K562 (cell line): ENCODE data around the gene COX6B1. TPM values are rescaled to one million over a fixed set of nuclear protein-coding genes. Genes with fewer than 3 reads are reported as not detected.
A peak's percentile ranks its signal among the peaks of the same experiment; 100 is the strongest.

Source experiments
- ATAC-seq: fragments of 200-7000 bp; cut with Tn5 transposase; 3 replicates; pipeline ENCODE4 v1.9.1; 2020; ENCODE audit warnings: moderate library complexity
- BruUV-seq: library from RNA; stranded (reverse); fragments of 400-500 nt; replicated peaks from 2 replicates; lab custom pipeline; 2021; lab: Mats Ljungman, UMichigan
- CTCF ChIA-PET: fragments of 300-600 bp; formaldehyde crosslinking; extraction: SDS; loops from one replicate; lab custom pipeline; 2021; ENCODE audit warnings: low intra/inter-chr PET ratio; lab: Yijun Ruan, JAX
- POLR2A ChIA-PET: fragments of 300-600, 350-650 bp; sonication (Branson Sonifier 250); formaldehyde crosslinking; extraction: SDS; loops from one replicate; lab custom pipeline; 2021; ENCODE audit warnings: antibody characterized with exemption, inconsistent platforms; lab: Yijun Ruan, JAX
- DNase-seq, 4 experiments: peaks; one replicate each; pipeline versions ENCODE4 v3.0.0 to v3.0.0-alpha.2; 2011 to 2018; ENCODE audit warnings: low spot score in 3 of 4, mixed read lengths in 3 of 4; ENCODE audit errors: extremely low read depth in 1 of 4
- FAIRE-seq: peaks from 2 replicates; lab custom pipeline; 2011; peaks lifted over from hg19 to GRCh38; lab: Jason Lieb, UNC
- H2AFZ ChIP-seq: 2 replicates; pipeline ENCODE4 v1.6.0; 2011; ENCODE audit warnings: low read depth, low read length, control low read depth, inconsistent platforms
- H3K27ac ChIP-seq: fragments of 200-600 bp; 3 replicates; pipeline ENCODE4 v1.8.0; 2011; ENCODE audit warnings: low read depth, mild to moderate bottlenecking, control low read depth, inconsistent platforms, low read length, moderate library complexity, mixed read lengths; ENCODE audit errors: extremely low read depth
- H3K27me3 ChIP-seq, 2 experiments: fragments of 300-600 bp in 1 of 2; 2 replicates in 1 of 2; 3 replicates in 1 of 2; pipeline versions ENCODE4 v1.6.0 to v1.8.0; 2011; ENCODE audit warnings: inconsistent platforms in 2 of 2, low read length in 2 of 2, mild to moderate bottlenecking in 1 of 2, mixed read lengths in 1 of 2, moderate library complexity in 1 of 2; ENCODE audit not compliant: control insufficient read depth in 2 of 2, insufficient read depth in 2 of 2
- H3K36me3 ChIP-seq: fragments of 300-600 bp; 3 replicates; pipeline ENCODE4 v1.8.0; 2011; ENCODE audit warnings: mild to moderate bottlenecking, low read length, inconsistent platforms; ENCODE audit not compliant: control insufficient read depth, insufficient read depth
- H3K4me1 ChIP-seq, 2 experiments: fragments of 200-600 bp in 1 of 2; replicated peaks in 1 of 2; 2 replicates in 1 of 2; 3 replicates in 1 of 2; pipeline versions ENCODE4 v1.5.1 to v1.8.0; 2011; ENCODE audit warnings: inconsistent platforms in 2 of 2, low read length in 2 of 2, mild to moderate bottlenecking in 1 of 2, mixed read lengths in 1 of 2, moderate library complexity in 1 of 2; ENCODE audit not compliant: control insufficient read depth in 2 of 2, insufficient read depth in 2 of 2
- H3K4me2 ChIP-seq: 2 replicates; pipeline ENCODE4 v1.6.1; 2011; ENCODE audit warnings: low read length, control low read depth, inconsistent platforms, mixed read lengths; ENCODE audit not compliant: insufficient read depth
- H3K4me3 ChIP-seq: fragments of 200-600 bp; sonication (generic), shearing (Covaris generic); 2 replicates; pipeline ENCODE4 v1.5.1; 2016; ENCODE audit warnings: control low read depth, inconsistent platforms
- H3K79me2 ChIP-seq: fragments of 200-600 bp; 3 replicates; pipeline ENCODE4 v1.8.0; 2011; ENCODE audit warnings: low read length, inconsistent platforms; ENCODE audit not compliant: control insufficient read depth, insufficient read depth
- H3K9ac ChIP-seq, 2 experiments: 2 replicates each; pipeline versions ENCODE4 v1.6.0 to v1.6.1; 2011; ENCODE audit warnings: low read depth in 2 of 2, low read length in 2 of 2, control low read depth in 1 of 2, inconsistent platforms in 1 of 2, mild to moderate bottlenecking in 1 of 2, mixed read lengths in 1 of 2; ENCODE audit not compliant: insufficient read depth in 1 of 2
- H3K9me1 ChIP-seq: one replicate; pipeline ENCODE4 v1.6.0; 2011; ENCODE audit warnings: inconsistent platforms, mild to moderate bottlenecking, low read length, moderate library complexity; ENCODE audit not compliant: control insufficient read depth, insufficient read depth
- H3K9me3 ChIP-seq: replicated peaks from 2 replicates; pipeline ENCODE4 v1.5.1; 2011; ENCODE audit warnings: low read depth, low read length, inconsistent platforms; ENCODE audit not compliant: control insufficient read depth, insufficient read depth
- H4K20me1 ChIP-seq: replicated peaks from 2 replicates; pipeline ENCODE4 v1.6.1; 2011; ENCODE audit warnings: low read length, inconsistent platforms, mixed read lengths; ENCODE audit not compliant: control insufficient read depth, insufficient read depth
- GTF3C2 ChIP-seq: IDR thresholded peaks from 3 replicates; pipeline ENCODE4 v1.6.1; 2011; ENCODE audit warnings: borderline replicate concordance, mild to moderate bottlenecking, moderate library complexity; ENCODE audit not compliant: insufficient read length; ENCODE audit errors: extremely low read depth
- POLR2G ChIP-seq: fragments of 200-400 bp; formaldehyde crosslinking; IDR thresholded peaks from 2 replicates; pipeline ENCODE4 v1.6.1; 2017; ENCODE audit warnings: low read depth, mild to moderate bottlenecking, antibody characterized with exemption, low read length, moderate library complexity
- RBFOX2 ChIP-seq: fragments of 200-400 bp; formaldehyde crosslinking; IDR thresholded peaks from 2 replicates; pipeline ENCODE4 v1.6.1; 2017; ENCODE audit warnings: low read depth, mild to moderate bottlenecking, low read length, moderate library complexity
- RBM17 ChIP-seq: fragments of 200-400 bp; formaldehyde crosslinking; IDR thresholded peaks from 2 replicates; pipeline ENCODE4 v1.6.1; 2017; ENCODE audit warnings: low read depth, mild to moderate bottlenecking, low read length, borderline replicate concordance
- ZFP30 ChIP-seq: fragments of 250-450 bp; sonication (Bioruptor Pico); IDR thresholded peaks from 2 replicates; pipeline ENCODE4 v1.8.0; 2022; ENCODE audit warnings: moderate library complexity, mild to moderate bottlenecking, inconsistent platforms, borderline replicate concordance
- WGBS: fragments of 100-300 bp; shearing (Covaris generic); methylation state at CpG from one replicate; pipeline ENCODE4 v1.1.6; 2016; ENCODE audit warnings: low coverage, mixed read lengths; ENCODE audit not compliant: insufficient coverage; ENCODE audit errors: missing lambda C conversion rate; 5-methylcytosine and 5-hydroxymethylcytosine counted together
- in situ Hi-C: fragments of 300-500 bp; cut with MboI; formaldehyde crosslinking; loops from 4 replicates; pipeline ENCODE4 v1.15.0; 2018; ENCODE audit warnings: inconsistent platforms, mixed read lengths
- intact Hi-C: fragments of 100-400 bp; cut with micrococcal nuclease; formaldehyde crosslinking; loops from 2 replicates; pipeline ENCODE4 v1.14.2; 2022
- polyA plus RNA-seq, 8 experiments: library from polyadenylated mRNA; depleted of rRNA in 4 of 8; stranded (reverse) in 5 of 8; unstranded in 3 of 8; fragments of >200 nt; fragmentation: Nextera tagmentation in 2 of 8; fragmentation: Illumina TruSeq in 1 of 8; extraction: Ambion mirVana in 2 of 8; extraction: Trizol in 1 of 8; gene quantifications; 2 replicates each; pipeline versions ENCODE4 v1.2.1 to v1.2.3, GENCODE V29; 2011 to 2014; ENCODE audit warnings: inconsistent platforms in 1 of 8, missing spikeins in 1 of 8
- total RNA-seq, 7 experiments: library from RNA; depleted of rRNA in 6 of 7; stranded (reverse); fragments of >200 nt in 6 of 7; fragmentation: Illumina TruSeq in 2 of 7; extraction: Trizol in 2 of 7; gene quantifications; 2 replicates each; pipeline versions ENCODE4 v1.2.1 to v1.2.3, GENCODE V29; 2011 to 2021; ENCODE audit warnings: low replicate concordance in 1 of 7

COX6B1 gene
- total and polyA plus RNA-seq, 9 of the 15 experiments (the other 6 are each of a cell fraction or from before 2014, with no cell fraction given) = 777 to 2,393 (median 1,219) TPM

- TF ChIP-seq GTF3C2 (no peak), ZFP30 (no peak)
- TF ChIP-seq, all 486 proteins: peak for 0
Measured at GRCh38 chr19:35621708-35622107, 26.4 kb upstream of the COX6B1 start (continued).

- ATAC-seq = no peak
Measured at GRCh38 chr19:35622750-35623149, 25.4 kb upstream of the COX6B1 start.

More at GRCh38 chr19:35622750-35623149, 25.4 kb upstream of the COX6B1 start:
- Histone ChIP-seq H3K9me3 (no peaks in the 10 kb centered on the region), H2AFZ (no peak overlapping the region), H4K20me1 (no peaks in the 10 kb centered on the region), H3K9ac (peak overlapping the region in 1 of 2 experiments; percentile 73; a peak in 2 of 4 replicates), H3K4me2 (no peak overlapping the region), H3K27ac (no peak overlapping the region), H3K9me1 (no peaks in the 10 kb centered on the region), H3K79me2 (no peaks in the 10 kb centered on the region), H3K36me3 (peaks cover 23% of the 10 kb centered on the region; the same call in 2 of the 3 replicates), H3K27me3 (no peaks in the 10 kb centered on the region), H3K4me3 (no peak overlapping the region), H3K4me1 (peaks cover 0 to 32% of the 10 kb centered on the region in 2 experiments; a peak in 2 of 5 replicates)
- CTCF ChIA-PET = no interaction called here
- BruUV-seq = no TSS peak
- WGBS = 87% methylated on average over 10 of the region's 13 CpGs
- no peak for FAIRE-seq
- no peak for DNase-seq
- TF ChIP-seq RBFOX2 (peak; percentile 42), POLR2G (peak; percentile 53; the same call in 1 of the 2 replicates), RBM17 (no peak)
- intact Hi-C loops = no loop called here
- POLR2A ChIA-PET = interaction anchor here (0.6 to 1.9 kb wide), 5 partner anchors 10 to 335 kb away, joined by 3 to 5 read pairs (median 4); partner anchors contain the start of genes HAUS5 and LIN37
- in situ Hi-C loops = no loop called here
